ENCODE results near the gene C4orf46.
"Not testable (repeated sequence)": the region's sequence is repeated elsewhere in the genome, so short reads cannot be mapped to it uniquely, and the experiment has no call there.

The C4orf46 gene

DNA sequence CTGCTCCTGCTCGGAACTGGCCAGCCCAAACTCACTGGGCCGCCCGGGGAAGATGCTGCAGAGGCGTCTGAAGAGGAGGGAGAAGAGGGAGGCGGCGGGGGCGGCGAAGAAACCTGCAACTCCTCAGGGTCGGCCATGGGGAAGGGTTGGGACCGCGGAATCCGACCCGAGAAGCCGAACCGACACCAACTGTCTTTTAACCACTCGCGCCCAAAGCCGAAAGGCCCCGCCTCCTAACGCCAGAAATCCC is at the start of gene C4orf46:
TSS of gene C4orf46 (minus strand) at position 223 of the 250 bp plus-strand sequence. CDS start at position 137, 86 bp downstream.
- FAIRE-seq = no peak

DNA sequence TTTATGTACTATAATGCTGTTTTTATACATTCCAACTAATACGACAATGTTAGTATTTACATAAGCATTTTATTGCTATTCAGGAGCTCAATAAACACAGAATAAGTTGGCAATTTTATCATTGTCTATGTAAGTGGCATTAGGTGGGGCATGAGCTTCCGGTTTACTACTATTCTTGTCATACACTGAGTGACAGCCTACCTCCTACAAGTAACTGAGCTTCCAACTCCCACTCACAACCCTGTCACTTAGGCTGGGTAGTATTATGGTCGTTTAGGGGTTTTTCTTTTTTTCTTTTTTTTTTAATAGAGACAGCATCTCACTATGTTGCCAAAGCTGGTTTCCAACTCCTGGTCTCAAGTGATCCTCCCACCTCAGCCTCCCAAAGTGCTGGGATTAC is 44.1 kb upstream of the C4orf46 start:
- FAIRE-seq (no peak), DNase-seq (ENCODE audit: low spot score) (no peak)

More for the DNA sequence above, at the start of gene C4orf46:
- no peak for DNase-seq (ENCODE audit: low spot score)

DNA sequence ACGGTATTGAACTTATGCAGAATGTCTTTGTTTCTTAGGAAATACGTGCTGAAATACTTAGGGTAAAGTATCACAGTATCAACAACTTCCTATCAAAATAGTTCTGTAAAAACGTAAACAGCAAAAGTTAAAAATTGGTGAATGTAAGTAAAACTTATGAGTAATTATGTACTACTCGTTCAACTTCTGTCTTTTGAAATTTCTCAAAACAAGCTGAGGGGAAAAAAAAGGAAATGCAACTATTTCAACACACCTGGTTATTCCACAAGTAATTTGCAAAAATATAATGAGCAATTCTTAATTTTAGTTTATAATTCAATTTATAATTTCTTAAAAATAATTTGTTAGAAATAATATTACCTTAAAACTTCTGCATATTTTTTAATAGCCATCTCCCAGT is 43.2 kb upstream of the C4orf46 start:
- no peak for FAIRE-seq

DNA sequence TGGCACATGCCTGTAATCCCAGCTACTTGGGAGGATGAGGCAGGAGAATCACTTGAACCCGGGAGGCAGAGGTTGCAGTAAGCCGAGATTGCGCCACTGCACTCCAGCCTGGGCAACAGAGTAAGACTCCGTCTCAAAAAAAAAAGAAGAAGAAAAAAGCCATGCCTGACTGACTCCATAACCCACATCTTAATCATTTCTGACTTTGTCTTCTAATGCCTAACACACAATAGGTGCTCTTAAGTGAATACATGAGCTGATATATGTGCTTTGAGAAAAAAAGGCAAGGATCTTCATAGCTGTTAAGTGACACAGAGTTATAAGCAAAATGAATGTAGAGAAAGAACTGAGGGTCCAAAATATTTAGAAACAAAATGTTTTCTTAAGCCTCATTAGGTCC is 40.9 kb upstream of the C4orf46 start:
- not testable (repeated sequence) for DNase-seq (ENCODE audit: low spot score)

More for the DNA sequence above, 43.2 kb upstream of the C4orf46 start:
- no peak for DNase-seq (ENCODE audit: low spot score)

DNA sequence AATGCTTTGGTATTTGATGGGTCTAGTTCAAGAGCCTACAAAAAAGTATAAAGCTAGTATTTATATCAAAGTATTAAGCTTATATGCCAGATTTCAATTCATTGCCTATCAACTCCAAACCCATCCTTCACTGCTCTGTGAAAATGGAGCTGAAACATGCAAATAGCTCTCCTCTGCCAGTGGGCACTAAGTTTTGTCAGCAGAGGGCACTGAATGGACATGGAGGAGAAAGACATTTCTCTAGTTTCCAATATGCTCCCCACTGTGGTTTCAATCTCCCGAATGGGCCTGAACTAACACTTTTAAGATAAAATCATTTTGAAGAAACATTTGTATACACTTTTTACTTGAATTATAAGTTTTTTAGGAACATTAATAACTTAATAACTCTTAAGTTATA is 39.1 kb upstream of the C4orf46 start:
- FAIRE-seq = no peak
- DNase-seq (ENCODE audit: low spot score) = no peak

More for the DNA sequence above, 40.9 kb upstream of the C4orf46 start:
- FAIRE-seq = not testable (repeated sequence)

DNA sequence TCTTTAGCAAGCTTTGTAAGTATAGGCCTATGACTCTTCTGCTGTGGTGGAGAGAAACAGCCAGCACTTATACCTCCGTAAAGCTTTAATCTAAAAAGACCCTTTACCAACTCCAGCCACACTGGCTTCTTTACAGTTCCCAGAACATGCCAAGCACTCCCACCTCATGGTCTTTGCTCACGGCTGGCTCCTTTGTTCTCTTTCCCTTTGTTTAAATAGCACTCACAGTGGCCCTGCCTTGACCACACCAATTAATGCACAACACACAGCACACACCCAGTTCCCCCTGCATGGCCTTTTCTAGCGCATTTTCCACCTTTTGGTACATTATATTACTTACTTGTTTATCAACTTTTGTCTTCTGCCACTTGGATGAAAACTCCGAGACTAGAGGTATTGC is 32.6 kb upstream of the C4orf46 start:
- no peak for FAIRE-seq
- DNase-seq (ENCODE audit: low spot score) = no peak

DNA sequence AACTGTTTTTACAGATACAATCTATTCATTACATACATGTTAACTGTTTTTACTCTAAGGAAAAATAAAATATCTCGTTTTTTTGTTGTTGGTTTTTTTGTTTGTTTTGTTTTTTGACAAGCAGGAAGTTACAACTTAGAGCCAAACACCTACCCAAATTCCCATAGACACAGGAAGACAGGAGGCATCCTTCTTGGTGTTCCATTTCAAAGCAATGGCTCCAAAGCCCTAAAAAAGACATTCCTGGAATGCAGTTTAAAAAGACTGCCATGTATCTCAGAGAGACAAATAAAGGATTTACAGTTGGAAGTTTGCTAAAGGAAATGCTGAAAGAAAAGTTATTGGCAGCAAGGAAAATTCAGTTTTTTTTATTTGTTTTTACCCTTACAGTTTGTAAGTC is 17.1 kb upstream of the C4orf46 start:
- no peak for DNase-seq (ENCODE audit: low spot score)
- FAIRE-seq = no peak

DNA sequence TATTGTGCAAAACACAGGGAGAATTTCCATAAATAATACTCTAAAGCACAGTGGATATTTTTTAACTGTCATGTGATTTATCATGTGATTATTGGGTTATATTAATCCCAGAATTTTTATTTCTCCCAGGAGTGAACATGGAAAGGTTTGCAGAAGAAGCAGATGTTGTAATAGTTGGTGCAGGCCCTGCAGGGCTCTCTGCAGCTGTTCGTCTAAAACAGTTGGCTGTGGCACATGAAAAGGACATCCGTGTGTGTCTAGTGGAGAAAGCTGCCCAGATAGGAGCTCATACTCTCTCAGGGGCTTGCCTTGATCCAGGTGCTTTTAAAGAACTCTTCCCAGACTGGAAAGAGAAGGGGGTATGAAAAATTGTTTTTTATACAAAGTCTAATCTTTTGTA is 10.4 kb upstream of the C4orf46 start:
- FAIRE-seq (no peak), DNase-seq (ENCODE audit: low spot score) (no peak)

DNA sequence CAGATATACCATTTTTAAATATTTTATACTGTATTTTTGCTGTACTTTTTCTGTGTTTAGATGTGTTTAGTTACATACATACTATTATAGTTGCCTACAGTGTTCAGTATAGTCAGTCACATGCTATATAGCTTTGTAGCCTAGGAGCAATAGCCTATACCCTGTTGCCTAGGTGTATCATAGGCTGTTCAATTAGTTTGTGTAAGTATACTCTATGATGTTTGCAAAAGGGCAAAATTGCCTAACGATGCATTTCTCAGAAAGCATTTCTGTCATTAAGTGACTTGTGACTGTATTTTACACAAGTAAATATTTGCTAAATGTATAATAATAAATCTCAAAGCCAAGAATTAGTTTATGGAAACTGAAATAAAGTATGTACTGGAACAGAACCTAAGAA is 9.9 kb upstream of the C4orf46 start:
- no peak for FAIRE-seq
- DNase-seq (ENCODE audit: low spot score) = no peak

DNA sequence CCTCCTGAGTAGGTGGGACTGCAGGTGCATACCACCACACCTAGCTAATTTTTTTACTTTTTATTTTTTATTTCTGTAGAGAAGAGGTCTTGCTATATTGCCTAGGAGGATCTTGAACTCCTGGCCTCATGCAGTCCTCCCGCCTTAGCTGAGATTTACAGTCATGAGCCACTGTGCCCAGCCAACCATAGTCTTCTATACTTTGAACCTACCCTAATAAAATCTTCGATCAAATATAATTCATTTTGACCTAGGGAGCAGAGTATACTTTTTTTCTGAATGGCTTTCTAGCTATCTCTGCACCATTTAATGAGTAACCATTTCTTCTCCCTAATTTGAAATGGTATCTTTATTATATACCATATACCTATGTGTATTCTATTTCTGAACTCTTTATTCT is 7.1 kb upstream of the C4orf46 start:
- FAIRE-seq (no peak), DNase-seq (ENCODE audit: low spot score) (no peak)

DNA sequence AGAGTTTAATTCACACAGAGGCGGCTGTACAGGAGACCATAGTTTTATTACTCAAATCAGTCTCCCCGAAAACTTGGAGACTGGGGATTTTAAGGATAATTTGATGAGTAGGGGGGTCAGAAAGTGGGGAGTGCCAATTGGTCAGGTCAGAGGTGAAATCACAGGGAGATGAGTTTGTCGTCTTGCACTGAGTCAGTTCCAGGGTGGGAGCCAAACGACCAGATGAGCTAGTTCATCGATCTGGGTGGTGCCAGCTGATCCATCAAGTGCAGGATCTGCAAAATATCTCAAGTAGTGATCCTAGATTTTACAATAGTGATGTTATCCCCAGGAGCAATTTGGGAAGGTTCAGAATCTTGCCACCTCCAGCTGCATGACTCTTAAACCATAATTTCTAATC is 4.4 kb upstream of the C4orf46 start:
- DNase-seq (ENCODE audit: low spot score) = no peak
- FAIRE-seq = no peak

DNA sequence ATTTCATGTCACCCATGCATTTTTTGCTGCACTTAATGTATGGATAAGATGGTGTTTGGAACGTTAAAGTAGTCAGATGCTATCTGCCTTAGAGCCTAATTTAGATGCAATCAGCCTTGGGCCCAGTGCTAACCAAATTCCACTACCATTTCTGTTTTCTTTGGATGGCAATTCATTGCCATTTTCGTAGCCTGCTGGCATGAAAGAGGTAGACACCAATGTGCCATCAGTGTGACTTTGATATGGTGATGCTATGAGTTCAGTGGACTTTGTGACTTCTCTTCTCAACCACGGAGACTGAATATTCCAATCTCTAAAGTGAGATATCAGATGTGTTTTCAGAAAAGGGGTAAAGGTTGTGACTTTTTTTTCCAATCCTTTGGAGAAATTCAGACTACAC is 1.9 kb upstream of the C4orf46 start:
- DNase-seq (ENCODE audit: low spot score) (no peak), FAIRE-seq (no peak)

DNA sequence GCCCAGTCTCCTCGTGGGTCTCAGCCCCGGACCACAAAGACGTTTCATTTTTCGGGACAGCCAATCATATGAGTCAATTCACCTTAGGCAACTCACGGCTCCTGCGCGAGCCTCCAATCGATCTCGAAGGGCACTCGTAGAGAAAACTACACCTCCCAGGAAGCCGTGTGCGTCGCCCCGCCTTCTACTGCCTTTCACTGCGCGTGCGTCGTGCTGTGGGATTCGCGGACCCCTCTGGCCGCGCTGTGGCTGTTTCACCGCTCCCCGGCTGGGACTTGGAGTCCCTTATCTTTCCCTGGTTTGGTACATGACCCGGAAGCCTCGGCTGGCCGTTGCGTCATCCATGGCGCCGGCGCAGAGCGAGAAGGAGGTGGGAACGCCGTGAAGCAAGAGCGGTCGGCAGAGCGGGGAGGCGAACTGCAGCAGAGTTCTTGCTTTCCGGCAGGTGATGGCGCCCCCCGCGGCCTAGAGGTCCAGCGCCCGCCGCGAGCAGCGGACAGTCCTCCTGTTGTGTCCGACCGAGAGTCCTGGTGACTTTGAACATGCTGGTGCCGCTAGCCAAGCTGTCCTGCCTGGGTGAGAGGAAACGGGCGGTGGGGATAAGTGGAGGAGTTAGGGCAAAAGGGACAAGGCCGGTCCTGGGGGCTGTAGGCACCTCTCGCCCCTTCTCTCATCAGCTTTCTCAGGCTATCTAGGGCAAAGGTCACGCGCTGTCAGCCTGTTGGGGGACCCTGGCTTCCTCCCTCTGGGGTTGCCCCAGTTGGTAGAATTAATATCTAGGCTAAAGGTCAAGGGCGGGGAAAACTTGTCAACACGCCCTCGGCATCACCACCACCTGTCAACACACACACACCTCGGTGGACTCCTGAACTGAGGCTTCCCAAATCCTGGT is 474 bp upstream of the C4orf46 start, which contains the start of gene ETFDH:
TSS of gene ETFDH (plus strand) at position 382 of the 892 bp plus-strand sequence. CDS start at position 543, 161 bp downstream.
- peak; percentile 98 for DNase-seq (ENCODE audit: low spot score)
- peak; percentile 87 for FAIRE-seq

DNA sequence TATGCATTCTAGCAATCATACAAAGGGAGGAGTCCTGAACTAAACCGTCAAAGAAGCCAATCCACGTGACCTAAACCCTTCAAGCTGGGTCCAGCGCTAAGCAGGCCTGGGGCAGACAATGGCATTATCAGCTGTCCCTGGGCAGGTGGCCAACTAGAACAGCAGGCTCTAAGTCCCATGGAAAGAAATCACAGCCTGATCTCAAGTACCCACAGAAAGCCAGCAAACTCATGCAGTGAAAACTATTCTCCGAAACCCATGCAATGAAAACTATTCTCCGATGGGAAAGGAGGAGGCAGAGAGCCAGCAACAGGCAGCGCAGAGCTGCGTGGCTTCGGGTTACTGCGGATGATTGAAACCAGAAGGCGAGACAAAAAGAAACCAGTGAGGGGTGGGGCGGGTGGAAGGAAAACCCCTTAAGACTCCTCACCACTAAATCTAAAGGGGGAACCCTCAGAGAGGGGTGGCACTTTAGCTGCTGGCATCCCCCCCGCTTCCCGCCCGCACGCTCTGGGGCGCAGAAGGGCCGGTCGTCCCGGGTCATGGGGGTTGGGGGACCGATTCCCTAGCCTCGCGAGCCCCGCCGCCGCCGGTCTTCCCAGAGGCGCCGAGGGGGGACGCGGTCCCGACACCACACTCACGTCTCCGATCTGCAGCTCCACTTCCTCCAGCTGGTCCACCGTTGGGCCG is 567 bp downstream of the C4orf46 start:
- FAIRE-seq = no peak
- peak; percentile 38 for DNase-seq (ENCODE audit: low spot score)

DNA sequence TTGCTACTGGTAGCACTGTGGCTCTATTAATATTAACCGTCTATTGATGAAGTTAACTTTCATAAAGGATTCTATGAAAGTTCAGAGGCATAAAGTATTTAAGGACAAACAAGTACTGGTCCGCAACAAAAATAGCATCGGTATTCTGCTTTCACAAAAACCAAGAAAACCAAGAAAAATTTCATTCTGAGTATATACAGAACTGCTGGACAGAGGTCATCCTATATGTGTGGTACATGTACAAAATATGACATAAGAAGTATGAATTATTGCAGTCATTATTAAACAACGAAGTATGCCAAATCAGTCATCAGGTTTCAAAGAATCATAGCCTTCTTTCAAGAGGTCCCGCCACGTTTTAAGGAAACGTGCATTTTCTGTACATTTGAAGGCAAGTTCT is 2.4 kb downstream of the C4orf46 start:
- FAIRE-seq (no peak), DNase-seq (ENCODE audit: low spot score) (no peak)

DNA sequence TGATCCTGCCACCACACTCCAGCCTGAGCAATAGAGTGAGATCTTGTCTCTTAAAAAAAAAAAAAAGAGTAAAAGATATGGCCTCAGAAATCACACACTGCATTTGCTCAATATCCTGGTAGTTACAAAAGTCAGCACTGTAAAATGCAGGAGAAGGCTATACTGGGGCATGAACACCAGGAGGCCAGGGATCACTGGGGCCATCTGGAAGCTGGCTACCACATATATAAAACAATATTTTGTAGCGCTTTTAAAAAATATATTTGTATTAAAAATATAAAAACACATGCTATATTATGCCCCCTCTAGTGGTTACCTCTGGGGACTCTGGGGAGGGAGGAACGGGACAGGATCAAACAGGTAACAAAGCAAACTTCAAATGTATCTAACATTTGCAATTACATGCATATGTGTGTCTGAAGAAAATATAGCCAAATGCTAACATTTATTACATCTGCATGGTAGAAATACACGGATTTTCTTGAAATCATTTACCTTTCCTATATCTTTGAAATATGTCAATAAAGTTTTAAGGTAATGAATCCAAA is 4.0 kb downstream of the C4orf46 start:
- FAIRE-seq (no peak), DNase-seq (ENCODE audit: low spot score) (no peak)

DNA sequence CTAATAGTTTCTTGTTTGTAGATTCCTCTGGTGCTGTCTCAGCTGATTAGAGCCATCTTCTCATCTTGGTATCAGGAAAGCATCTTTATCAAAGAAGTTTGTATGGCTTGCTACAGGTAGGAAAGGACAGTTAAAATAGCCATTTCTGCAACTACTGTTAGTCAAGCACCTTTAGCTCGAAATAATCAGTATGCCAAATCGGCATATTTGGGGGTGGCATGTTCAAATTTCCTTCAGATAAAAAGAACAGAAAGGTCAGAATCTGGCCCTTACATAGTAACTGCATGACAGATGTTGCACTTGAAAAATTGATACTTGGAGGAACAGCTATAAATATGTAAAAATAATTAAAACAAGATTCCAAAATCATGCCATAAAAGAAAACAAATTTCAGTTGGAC is 4.8 kb downstream of the C4orf46 start:
- no peak for FAIRE-seq
- no peak for DNase-seq (ENCODE audit: low spot score)

DNA sequence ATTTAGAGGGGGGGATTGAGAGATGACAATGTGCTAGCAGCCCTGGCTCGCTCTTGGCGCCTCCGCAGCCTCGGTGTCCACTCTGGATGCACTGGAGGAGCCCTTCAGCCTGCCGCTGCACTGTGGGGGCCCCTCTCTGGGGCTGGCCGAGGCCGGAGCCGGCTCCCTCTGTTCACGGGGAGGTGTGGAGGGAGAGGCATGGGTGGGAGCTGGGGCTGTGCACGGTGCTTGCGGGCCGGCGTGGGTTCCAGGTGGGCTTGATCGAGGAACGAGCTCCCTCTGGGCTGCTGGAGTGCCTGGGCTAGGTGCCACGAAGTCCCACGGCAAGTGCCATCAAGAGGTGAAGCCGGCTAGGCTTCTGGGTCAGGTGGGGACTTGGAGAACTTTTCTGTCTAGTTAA is 6.9 kb downstream of the C4orf46 start:
- DNase-seq (ENCODE audit: low spot score) (no peak), FAIRE-seq (no peak)

DNA sequence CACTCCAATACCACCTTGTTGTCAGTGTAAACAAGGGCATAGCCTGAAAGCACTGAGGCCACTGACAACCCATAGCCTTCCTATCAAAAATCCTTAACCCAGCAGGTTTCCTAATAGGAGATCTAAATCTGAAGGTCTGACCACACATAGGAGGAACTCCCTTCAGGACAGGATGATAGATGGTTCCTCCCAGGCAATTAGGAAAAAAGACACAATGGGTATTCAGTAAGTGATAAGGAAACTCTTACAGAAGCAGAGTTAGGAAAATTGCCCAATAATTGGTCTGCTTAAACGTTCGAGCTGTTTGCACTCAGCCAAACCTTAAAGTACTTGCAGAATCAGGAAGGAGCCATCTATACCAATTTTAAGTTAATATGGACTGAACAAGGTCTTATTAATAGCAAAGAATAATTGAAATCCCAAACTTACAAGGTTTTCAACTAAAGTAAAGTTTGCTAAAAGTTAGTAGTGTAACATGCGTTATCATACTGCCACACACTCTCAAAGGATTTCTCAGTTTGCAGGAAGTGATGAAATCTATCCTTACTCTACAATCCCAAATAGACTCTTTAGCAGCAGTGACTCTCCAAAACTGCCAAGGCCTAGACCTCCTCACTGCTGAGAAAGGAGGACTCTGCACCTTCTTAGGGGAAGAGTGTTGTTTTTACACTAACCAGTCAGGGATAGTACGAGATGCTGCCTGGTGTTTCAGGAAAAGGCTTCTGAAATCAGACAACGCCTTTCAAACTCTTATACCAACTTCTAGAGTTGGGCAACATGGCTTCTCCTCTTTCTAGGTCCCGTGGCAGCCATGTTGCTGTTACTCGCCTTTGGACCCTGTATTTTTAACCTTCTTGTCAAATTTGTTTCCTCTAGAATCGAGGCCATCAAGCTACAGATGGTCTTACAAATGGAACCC is 7.7 kb downstream of the C4orf46 start:
- not testable (repeated sequence) for FAIRE-seq; DNase-seq (ENCODE audit: low spot score)

DNA sequence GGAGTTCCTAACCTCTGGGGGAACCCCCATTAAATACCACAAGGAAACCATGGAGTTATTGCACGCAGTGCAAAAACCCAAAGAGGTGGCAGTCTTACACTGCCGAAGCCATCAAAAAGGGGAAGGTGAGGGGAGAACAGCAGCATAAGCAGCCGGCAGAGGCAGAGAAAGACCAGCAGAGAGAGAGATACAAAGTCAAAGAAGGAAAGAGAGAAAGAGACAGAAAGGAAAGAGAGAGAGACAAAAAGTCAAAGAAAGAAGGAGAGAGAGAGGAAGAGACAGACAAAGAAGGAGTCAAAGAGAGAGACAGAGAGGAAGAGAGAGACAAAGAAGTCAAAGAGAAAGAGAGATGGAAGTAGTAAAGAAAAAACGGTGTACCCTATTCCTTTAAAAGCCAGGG is 8.4 kb downstream of the C4orf46 start:
- FAIRE-seq; DNase-seq (ENCODE audit: low spot score): not testable (repeated sequence)

DNA sequence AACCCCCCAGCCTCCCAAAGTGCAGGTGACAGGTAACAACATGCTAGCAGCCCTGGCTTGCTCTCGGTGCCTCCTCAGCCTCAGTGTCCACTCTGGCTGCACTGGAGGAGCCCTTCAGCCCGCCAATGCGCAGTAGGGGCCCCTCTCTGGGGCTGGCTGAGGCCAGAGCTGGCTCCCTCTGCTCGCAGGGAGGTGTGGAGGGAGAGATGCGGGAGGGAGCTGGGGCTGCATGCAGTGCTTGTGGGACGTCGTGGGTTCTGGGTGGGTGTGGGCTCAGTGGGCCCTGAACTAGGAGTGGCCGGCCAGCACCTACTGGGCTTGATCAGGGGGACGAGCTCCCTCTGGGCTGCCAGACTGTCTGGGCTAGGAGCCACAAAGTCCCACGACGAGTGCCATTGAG is 14.4 kb downstream of the C4orf46 start:
- FAIRE-seq (no peak), DNase-seq (ENCODE audit: low spot score) (no peak)
